ENCODE results near the gene HIRIP3. TPM values are rescaled to one million over a fixed set of nuclear protein-coding genes. Genes with fewer than 3 reads are reported as not detected.

Gene HIRIP3
- total and polyA plus RNA-seq, 2 of the 13 experiments (the other 11 are each of a cell fraction or from before 2014, with no cell fraction given), result 12.6 to 17.2 TPM

DNA sequence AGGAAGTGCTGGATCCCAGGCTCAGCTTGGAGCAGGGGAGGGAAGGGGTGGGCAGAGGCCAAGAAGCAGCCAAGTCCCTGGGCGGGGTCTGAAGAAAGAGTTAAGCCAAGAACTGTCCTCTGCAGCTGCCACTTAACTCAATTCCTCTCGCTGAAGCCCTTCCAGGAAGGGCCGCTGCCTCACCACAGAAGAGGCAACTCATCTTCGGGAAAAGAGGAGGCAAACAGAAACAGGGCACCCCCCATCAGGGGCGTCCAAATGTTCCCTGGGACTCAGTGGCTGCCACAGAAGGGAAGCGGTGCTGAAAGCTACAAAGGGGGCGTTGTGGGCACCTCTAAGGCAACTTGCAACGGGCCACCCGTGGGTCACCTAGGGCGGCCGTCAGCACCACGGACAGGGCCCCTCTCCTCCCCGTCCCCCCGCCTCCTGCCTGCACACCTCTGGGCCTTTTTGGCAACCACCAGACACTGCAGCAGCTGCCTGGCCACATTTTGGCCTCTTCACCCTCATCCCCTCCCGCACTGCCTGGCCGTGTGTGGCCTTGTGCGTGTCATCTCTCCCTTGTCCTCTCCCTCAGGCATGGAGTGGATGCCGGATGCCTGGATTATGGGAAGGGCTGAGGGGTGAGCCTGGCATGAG, 33.1 kb upstream of the HIRIP3 start (continued):
- TF ChIP-seq ASH2L (IDR thresholded peaks at IDR 0.05; ENCODE audit: insufficient read length, low read depth, low read length) (no peak), MAF1 (CRISPR knock-in tag; IDR thresholded peaks at IDR 0.05; ENCODE audit: borderline replicate concordance) (no peak), HNF4A (CRISPR knock-in tag; IDR thresholded peaks at IDR 0.05) (no peak), ZFP36 (IDR thresholded peaks at IDR 0.05; ENCODE audit: borderline replicate concordance, low read depth, low read length, partially characterized antibody) (no peak), ZNF138 (CRISPR knock-in tag; IDR thresholded peaks at IDR 0.05; ENCODE audit: low read depth) (no peak), FOXJ3 (CRISPR knock-in tag; IDR thresholded peaks at IDR 0.05; ENCODE audit: borderline replicate concordance) (no peak), KDM2A (CRISPR knock-in tag; IDR thresholded peaks at IDR 0.05; ENCODE audit: borderline replicate concordance, low read depth) (peak; percentile 41; the same call in 1 of the 2 replicates), HNRNPUL1 (IDR thresholded peaks at IDR 0.05; ENCODE audit: low read depth, low read length) (no peak), ZFP82 (CRISPR knock-in tag; IDR thresholded peaks at IDR 0.05; ENCODE audit: borderline replicate concordance) (no peak), PAX8 (CRISPR knock-in tag; IDR thresholded peaks at IDR 0.05; ENCODE audit: borderline replicate concordance) (no peak), ARHGAP35 (CRISPR knock-in tag; IDR thresholded peaks at IDR 0.05; ENCODE audit: borderline replicate concordance) (no peak), ZSCAN30 (CRISPR knock-in tag; IDR thresholded peaks at IDR 0.05) (no peak), MAZ (IDR thresholded peaks at IDR 0.05; ENCODE audit: borderline replicate concordance, low read depth, low read length) (no peak), MAZ (CRISPR knock-in tag; IDR thresholded peaks at IDR 0.05; ENCODE audit: low read depth) (no peak), YEATS4 (CRISPR knock-in tag; IDR thresholded peaks at IDR 0.05; ENCODE audit: borderline replicate concordance) (no peak), TCF7 (IDR thresholded peaks at IDR 0.05; ENCODE audit: low read depth) (no peak), KDM1A (CRISPR knock-in tag; IDR thresholded peaks at IDR 0.05) (no peak), ZNF280B (CRISPR knock-in tag; IDR thresholded peaks at IDR 0.05; ENCODE audit: borderline replicate concordance) (0 out of 2 replicates have a peak, but pooled peaks have one; percentile 60), ZBTB44 (CRISPR knock-in tag; IDR thresholded peaks at IDR 0.05) (peak; percentile 54; the same call in 1 of the 2 replicates), IKZF4 (CRISPR knock-in tag; IDR thresholded peaks at IDR 0.05; ENCODE audit: borderline replicate concordance, low read depth, not compliant biosample characterization) (no peak)
- TF ChIP-seq, protein P1, sequence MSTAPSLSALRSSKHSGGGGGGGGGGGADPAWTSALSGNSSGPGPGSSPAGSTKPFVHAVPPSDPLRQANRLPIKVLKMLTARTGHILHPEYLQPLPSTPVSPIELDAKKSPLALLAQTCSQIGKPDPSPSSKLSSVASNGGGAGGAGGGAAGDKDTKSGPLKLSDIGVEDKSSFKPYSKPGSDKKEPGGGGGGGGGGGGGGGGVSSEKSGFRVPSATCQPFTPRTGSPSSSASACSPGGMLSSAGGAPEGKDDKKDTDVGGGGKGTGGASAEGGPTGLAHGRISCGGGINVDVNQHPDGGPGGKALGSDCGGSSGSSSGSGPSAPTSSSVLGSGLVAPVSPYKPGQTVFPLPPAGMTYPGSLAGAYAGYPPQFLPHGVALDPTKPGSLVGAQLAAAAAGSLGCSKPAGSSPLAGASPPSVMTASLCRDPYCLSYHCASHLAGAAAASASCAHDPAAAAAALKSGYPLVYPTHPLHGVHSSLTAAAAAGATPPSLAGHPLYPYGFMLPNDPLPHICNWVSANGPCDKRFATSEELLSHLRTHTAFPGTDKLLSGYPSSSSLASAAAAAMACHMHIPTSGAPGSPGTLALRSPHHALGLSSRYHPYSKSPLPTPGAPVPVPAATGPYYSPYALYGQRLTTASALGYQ (CRISPR knock-in tag; IDR thresholded peaks at IDR 0.05), result no peak
- TF ChIP-seq, protein P2, sequence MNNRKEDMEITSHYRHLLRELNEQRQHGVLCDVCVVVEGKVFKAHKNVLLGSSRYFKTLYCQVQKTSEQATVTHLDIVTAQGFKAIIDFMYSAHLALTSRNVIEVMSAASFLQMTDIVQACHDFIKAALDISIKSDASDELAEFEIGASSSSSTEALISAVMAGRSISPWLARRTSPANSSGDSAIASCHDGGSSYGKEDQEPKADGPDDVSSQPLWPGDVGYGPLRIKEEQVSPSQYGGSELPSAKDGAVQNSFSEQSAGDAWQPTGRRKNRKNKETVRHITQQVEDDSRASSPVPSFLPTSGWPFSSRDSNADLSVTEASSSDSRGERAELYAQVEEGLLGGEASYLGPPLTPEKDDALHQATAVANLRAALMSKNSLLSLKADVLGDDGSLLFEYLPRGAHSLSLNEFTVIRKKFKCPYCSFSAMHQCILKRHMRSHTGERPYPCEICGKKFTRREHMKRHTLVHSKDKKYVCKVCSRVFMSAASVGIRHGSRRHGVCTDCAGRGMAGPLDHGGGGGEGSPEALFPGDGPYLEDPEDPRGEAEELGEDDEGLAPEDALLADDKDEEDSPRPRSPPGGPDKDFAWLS (CRISPR knock-in tag; IDR thresholded peaks at IDR 0.05; ENCODE audit: borderline replicate concordance), result no peak

Measured in HepG2 (cell line).